Esophagus muscularis mucosa (tissue), 4 donors: Measurements from ENCODE around the gene SPACA7. TPM values are rescaled to one million over a fixed set of nuclear protein-coding genes. Genes with fewer than 3 reads are reported as not detected.
A peak's percentile ranks its signal among the peaks of the same experiment; 100 is the strongest.

Source experiments
- DNase-seq: peaks from one replicate; pipeline ENCODE4 v3.0.0-alpha.2; 2017; ENCODE audit errors: extremely low spot score
- H3K27ac ChIP-seq, 4 donors: fragments of 200-600 bp; sonication (generic); replicated peaks in 1 of 4; 1 replicate in 3 of 4; 2 replicates in 1 of 4; pipeline ENCODE4 v1.5.1; 2016 to 2019; ENCODE audit warnings: mild to moderate bottlenecking in 1 of 4
- H3K27me3 ChIP-seq, 4 donors: fragments of 200-600 bp; sonication (generic); one replicate each; pipeline versions ENCODE4 v1.5.1 to v1.6.0; 2016 to 2019
- H3K36me3 ChIP-seq, 4 donors: fragments of 200-600 bp; sonication (generic); one replicate each; pipeline ENCODE4 v1.5.1; 2016 to 2019
- H3K4me1 ChIP-seq, 4 donors: fragments of 200-600 bp; sonication (generic); one replicate each; pipeline ENCODE4 v1.5.1; 2016 to 2019
- H3K4me3 ChIP-seq, 4 donors: fragments of 200-600 bp; sonication (generic); 1 replicate in 2 of 4; 2 replicates in 2 of 4; pipeline ENCODE4 v1.5.1; 2016 to 2019; ENCODE audit warnings: mild to moderate bottlenecking in 4 of 4, moderate library complexity in 1 of 4
- H3K9me3 ChIP-seq, 4 donors: fragments of 200-600 bp; sonication (generic); 1 replicate in 3 of 4; 2 replicates in 1 of 4; pipeline ENCODE4 v1.5.1; 2016 to 2019
- EP300 ChIP-seq: sonication (generic); formaldehyde crosslinking; IDR thresholded peaks from one replicate; pipeline ENCODE4 v1.6.1; 2017; ENCODE audit warnings: antibody characterized with exemption
- POLR2A ChIP-seq: fragments of 450-650 bp; IDR thresholded peaks from one replicate; pipeline ENCODE4 v1.6.1; 2017; ENCODE audit warnings: antibody characterized with exemption, moderate library complexity, mild to moderate bottlenecking, low read depth
- POLR2AphosphoS5 ChIP-seq, 2 donors: sonication (generic); formaldehyde crosslinking; IDR thresholded peaks; one replicate each; pipeline ENCODE4 v1.6.1; 2017; ENCODE audit warnings: antibody characterized with exemption in 2 of 2
- WGBS: methylation state at CpG from one replicate; pipeline ENCODE4 v1.1.5; 2018; 5-methylcytosine and 5-hydroxymethylcytosine counted together
- intact Hi-C: fragments of 100-400 bp; cut with DNase I; formaldehyde crosslinking; loops from one replicate; pipeline ENCODE4 v1.15.1; 2023
- total RNA-seq, 4 donors: library from RNA; depleted of rRNA; stranded (reverse); fragments of >200 nt; gene quantifications; one replicate each; pipeline versions ENCODE4 v1.1.0 to v1.2.1, GENCODE V29; 2016
- TF ChIP-seq, protein P1 (sequence below), 3 experiments: fragments of 200-600 bp in 2 of 3; fragments of 450-650 bp in 1 of 3; sonication (generic) in 2 of 3; IDR thresholded peaks; one replicate each; pipeline ENCODE4 v1.5.1; 2017 to 2019; ENCODE audit warnings: antibody characterized with exemption in 3 of 3, mild to moderate bottlenecking in 2 of 3, moderate library complexity in 1 of 3

SPACA7 gene
- total RNA-seq, 4 donors from 2014 or later, result not detected

DNA sequence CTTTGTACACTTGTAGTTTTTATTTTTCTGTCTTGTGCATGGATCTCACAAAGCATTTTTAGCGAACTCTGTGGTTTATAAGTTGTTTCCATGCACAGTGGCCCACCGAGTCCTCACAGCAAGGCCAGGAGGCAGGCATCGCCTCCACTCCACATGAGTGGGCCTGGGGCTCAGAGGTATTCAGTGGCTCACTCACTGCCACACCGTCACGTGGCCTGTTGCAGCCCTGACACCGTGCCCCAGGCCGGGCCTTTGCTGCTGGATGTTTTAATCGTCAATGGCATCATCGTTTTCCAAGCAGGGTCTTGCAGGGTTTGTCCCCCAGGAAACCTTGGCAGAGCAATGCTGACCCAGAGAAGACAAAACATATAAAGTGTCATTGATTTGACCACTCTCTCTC lies 59.8 kb downstream of the SPACA7 start:
- H3K27me3 ChIP-seq, result peaks cover 0 to 51% (median 0%) of the 10 kb centered on the region in 4 donors
- peaks cover 0 to 10% (median 5%) of the 10 kb centered on the region in 4 donors for H3K9me3 ChIP-seq
- H3K36me3 ChIP-seq, result no peaks in the 10 kb centered on the region
- 80% methylated on average over 9 of the region's 9 CpGs for WGBS
- no peak for DNase-seq
- H3K4me3 ChIP-seq, result no peak overlapping the region
- no peaks in the 10 kb centered on the region for H3K4me1 ChIP-seq
- H3K27ac ChIP-seq, result no peak overlapping the region
- intact Hi-C loops, result no loop called here
- TF ChIP-seq, protein P1, sequence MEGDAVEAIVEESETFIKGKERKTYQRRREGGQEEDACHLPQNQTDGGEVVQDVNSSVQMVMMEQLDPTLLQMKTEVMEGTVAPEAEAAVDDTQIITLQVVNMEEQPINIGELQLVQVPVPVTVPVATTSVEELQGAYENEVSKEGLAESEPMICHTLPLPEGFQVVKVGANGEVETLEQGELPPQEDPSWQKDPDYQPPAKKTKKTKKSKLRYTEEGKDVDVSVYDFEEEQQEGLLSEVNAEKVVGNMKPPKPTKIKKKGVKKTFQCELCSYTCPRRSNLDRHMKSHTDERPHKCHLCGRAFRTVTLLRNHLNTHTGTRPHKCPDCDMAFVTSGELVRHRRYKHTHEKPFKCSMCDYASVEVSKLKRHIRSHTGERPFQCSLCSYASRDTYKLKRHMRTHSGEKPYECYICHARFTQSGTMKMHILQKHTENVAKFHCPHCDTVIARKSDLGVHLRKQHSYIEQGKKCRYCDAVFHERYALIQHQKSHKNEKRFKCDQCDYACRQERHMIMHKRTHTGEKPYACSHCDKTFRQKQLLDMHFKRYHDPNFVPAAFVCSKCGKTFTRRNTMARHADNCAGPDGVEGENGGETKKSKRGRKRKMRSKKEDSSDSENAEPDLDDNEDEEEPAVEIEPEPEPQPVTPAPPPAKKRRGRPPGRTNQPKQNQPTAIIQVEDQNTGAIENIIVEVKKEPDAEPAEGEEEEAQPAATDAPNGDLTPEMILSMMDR (IDR thresholded peaks at IDR 0.05), result no peak
- no peak for TF ChIP-seq POLR2AphosphoS5 (IDR thresholded peaks at IDR 0.05)
- no peak for TF ChIP-seq POLR2A
- no peak for TF ChIP-seq EP300

DNA sequence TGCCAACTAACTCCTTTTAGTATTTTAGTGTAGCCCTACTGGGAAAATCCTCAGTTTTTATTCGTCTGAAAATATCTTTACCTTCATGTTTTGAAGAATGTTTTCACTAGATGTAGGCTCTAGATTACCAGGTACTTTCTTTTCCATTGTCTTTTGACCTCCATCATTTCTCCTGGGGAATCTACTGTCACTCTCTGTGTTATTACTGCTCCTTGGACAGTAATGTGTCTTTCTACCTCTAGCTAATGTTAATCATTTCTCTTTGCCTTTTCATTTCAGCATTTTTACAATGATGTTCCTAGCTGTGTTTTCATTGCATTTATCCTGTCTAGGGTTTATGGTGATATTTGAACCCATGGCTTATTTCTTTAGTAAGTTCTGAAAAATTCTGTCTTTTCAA lies 61.9 kb downstream of the SPACA7 start:
- Histone ChIP-seq H3K9me3 (peaks cover 0 to 10% (median 5%) of the 10 kb centered on the region in 4 donors), H3K36me3 (no peaks in the 10 kb centered on the region), H3K27ac (no peak overlapping the region), H3K27me3 (peaks cover 0 to 56% (median 11%) of the 10 kb centered on the region in 4 donors), H3K4me1 (peaks cover 0 to 6% (median 0%) of the 10 kb centered on the region in 4 donors), H3K4me3 (no peak overlapping the region)
- WGBS, result 80% methylated on average over 1 of the region's 1 CpG
- no peak for TF ChIP-seq EP300
- intact Hi-C loops, result no loop called here
- DNase-seq, result no peak

DNA sequence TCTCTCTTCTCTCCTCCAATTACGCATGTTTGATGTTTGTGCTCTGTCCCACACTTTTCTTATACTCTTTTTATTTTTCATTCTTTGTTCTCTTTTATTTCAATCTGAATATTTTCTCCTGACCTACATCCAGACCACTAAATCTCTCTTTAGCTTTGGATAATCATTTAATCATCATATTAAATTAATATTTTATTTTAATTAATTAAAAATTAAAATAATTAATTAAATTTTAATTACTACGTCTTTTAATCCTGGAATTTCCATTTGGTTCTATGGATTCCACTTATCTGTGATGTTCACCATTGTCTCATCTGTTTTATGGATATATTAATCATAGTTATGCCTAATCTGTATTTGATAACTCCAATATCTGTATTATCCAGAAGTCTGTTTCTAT lies 62.4 kb downstream of the SPACA7 start:
- peaks cover 0 to 58% (median 14%) of the 10 kb centered on the region in 4 donors for H3K27me3 ChIP-seq
- WGBS, result 86% methylated on average over 2 of the region's 2 CpGs
- no peak overlapping the region for H3K4me3 ChIP-seq
- intact Hi-C loops, result no loop called here
- H3K9me3 ChIP-seq, result peaks cover 0 to 10% (median 5%) of the 10 kb centered on the region in 4 donors
- no peak for DNase-seq
- no peaks in the 10 kb centered on the region for H3K36me3 ChIP-seq
- H3K4me1 ChIP-seq, result peaks cover 0 to 11% (median 1%) of the 10 kb centered on the region in 4 donors
- H3K27ac ChIP-seq, result no peak overlapping the region
- TF ChIP-seq EP300 (no peak), POLR2A (no peak), POLR2AphosphoS5 (IDR thresholded peaks at IDR 0.05) (no peak)
- TF ChIP-seq, protein P1 (IDR thresholded peaks at IDR 0.05), result no peak

DNA sequence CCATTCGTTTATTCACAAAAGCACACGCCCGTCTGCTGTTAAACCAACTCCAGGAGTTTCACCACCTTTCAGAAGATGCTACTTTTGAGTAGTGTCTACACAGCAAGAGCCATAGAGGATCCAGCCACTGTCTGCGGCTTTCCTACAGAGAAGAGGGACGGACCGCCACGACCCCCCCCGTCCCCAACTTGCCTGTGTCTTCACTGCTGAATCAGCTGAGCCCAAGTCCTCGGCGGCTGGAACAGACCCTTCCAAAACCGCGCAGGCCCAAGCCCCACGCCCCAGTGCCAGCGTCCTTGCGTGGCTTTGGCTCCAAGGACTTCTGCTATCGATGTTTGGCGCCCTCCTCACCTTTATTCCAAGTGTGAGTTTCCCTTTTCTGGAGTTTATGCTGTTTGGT lies 65.1 kb downstream of the SPACA7 start:
- WGBS, result 92% methylated on average over 17 of the region's 17 CpGs
- H3K4me3 ChIP-seq, result no peak overlapping the region
- no peak overlapping the region for H3K27ac ChIP-seq
- peaks cover 0 to 10% (median 5%) of the 10 kb centered on the region in 4 donors for H3K9me3 ChIP-seq
- no peaks in the 10 kb centered on the region for H3K36me3 ChIP-seq
- H3K4me1 ChIP-seq, result peaks cover 0 to 15% (median 4%) of the 10 kb centered on the region in 4 donors
- DNase-seq, result peak; percentile 87
- TF ChIP-seq, protein P1 (IDR thresholded peaks at IDR 0.05), result no peak
- TF ChIP-seq POLR2AphosphoS5 (IDR thresholded peaks at IDR 0.05), result no peak
- TF ChIP-seq EP300, result no peak
- TF ChIP-seq POLR2A, result no peak
- intact Hi-C loops, result loop anchor here (5.0 kb wide), 1 partner anchor 166 kb away; no protein-coding TSS in a partner anchor
- H3K27me3 ChIP-seq, result peaks cover 0 to 73% (median 22%) of the 10 kb centered on the region in 4 donors

DNA sequence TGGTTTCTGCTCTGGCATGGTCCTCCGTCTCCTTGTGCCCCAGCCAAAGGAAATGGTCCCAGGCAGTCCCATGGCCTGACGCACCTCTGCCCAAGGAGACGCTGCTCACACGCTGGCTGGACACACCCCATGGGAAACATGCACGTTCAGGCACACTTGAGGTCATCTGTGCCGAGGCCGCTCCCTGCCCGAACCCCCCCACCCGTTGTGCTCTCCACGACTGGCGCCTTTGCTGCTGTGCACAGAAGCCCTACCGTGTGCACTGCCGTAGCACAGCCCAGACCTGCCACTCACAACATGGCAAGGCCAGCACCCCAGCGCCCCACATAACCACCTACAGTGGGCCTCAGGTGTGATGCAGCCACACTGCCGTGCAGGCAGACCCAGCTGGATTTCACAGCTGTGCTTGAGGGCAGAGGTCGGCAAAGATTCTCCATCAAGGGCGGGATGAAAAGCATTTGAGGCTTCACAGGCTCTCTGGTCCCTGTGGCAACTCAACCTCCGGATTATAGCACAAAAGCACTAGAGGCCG lies 65.7 kb downstream of the SPACA7 start:
- peaks cover 0 to 80% (median 22%) of the 10 kb centered on the region in 4 donors for H3K27me3 ChIP-seq
- H3K27ac ChIP-seq, result no peak overlapping the region
- no peak overlapping the region for H3K4me3 ChIP-seq
- 59% methylated on average over 7 of the region's 19 CpGs for WGBS
- no peak for DNase-seq
- H3K4me1 ChIP-seq, result peaks cover 0 to 15% (median 4%) of the 10 kb centered on the region in 4 donors
- intact Hi-C loops, result loop anchor here (5.0 kb wide), 1 partner anchor 165 kb away; no protein-coding TSS in a partner anchor
- TF ChIP-seq POLR2A (no peak), POLR2AphosphoS5 (IDR thresholded peaks at IDR 0.05) (no peak), EP300 (no peak)
- TF ChIP-seq, protein P1 (IDR thresholded peaks at IDR 0.05), result no peak
- H3K9me3 ChIP-seq, result peaks cover 0 to 10% (median 5%) of the 10 kb centered on the region in 4 donors
- no peaks in the 10 kb centered on the region for H3K36me3 ChIP-seq
